H1 (cell line): ENCODE measurements around the gene GLTP. TPM values are rescaled to one million over a fixed set of nuclear protein-coding genes. Genes with fewer than 3 reads are reported as not detected.

Source experiments
- CTCF ChIA-PET: fragments of 300-600 bp; sonication (Branson Sonifier 250); formaldehyde crosslinking; loops from one replicate; lab custom pipeline; 2021; ENCODE audit not compliant: partially characterized antibody; lab: Charles Lee
- POLR2A ChIA-PET: fragments of 300-600 bp; sonication (Branson Sonifier 250); formaldehyde crosslinking; loops from one replicate; lab custom pipeline; 2021; ENCODE audit warnings: inconsistent platforms; ENCODE audit not compliant: partially characterized antibody; lab: Charles Lee
- DNase-seq, 2 experiments: peaks; one replicate each; pipeline versions ENCODE4 v3.0.0 to v3.0.0-alpha.2; 2010 to 2022; ENCODE audit warnings: low spot score in 2 of 2, low read depth in 1 of 2, mixed read lengths in 1 of 2
- FAIRE-seq: peaks from 2 replicates; lab custom pipeline; 2011; peaks lifted over from hg19 to GRCh38; lab: Jason Lieb, UNC
- H2AFZ ChIP-seq: 2 replicates; pipeline ENCODE4 v1.8.1; 2012; ENCODE audit warnings: low read length, inconsistent platforms
- H2AK5ac ChIP-seq: 2 replicates; pipeline ENCODE4 v1.6.1; 2013; ENCODE audit warnings: low read depth, low read length
- H2BK120ac ChIP-seq: replicated peaks from 2 replicates; pipeline ENCODE3; 2013; ENCODE audit warnings: low read depth, low read length, inconsistent platforms
- H2BK12ac ChIP-seq: 2 replicates; pipeline ENCODE4 v1.6.1; 2013; ENCODE audit warnings: low read depth, low read length
- H2BK15ac ChIP-seq: 2 replicates; pipeline ENCODE4 v1.6.1; 2013; ENCODE audit warnings: low read length
- H2BK20ac ChIP-seq: 2 replicates; pipeline ENCODE4 v1.6.1; 2013; ENCODE audit warnings: low read length
- H2BK5ac ChIP-seq: 2 replicates; pipeline ENCODE4 v1.6.1; 2013; ENCODE audit warnings: low read depth, low read length
- H3K14ac ChIP-seq: 2 replicates; pipeline ENCODE4 v1.6.1; 2013; ENCODE audit warnings: inconsistent platforms; ENCODE audit not compliant: insufficient read length
- H3K18ac ChIP-seq: 2 replicates; pipeline ENCODE4 v1.6.1; 2013; ENCODE audit warnings: low read length; ENCODE audit errors: extremely low read depth
- H3K23ac ChIP-seq: 2 replicates; pipeline ENCODE4 v1.6.1; 2013; ENCODE audit warnings: inconsistent platforms; ENCODE audit not compliant: insufficient read length
- H3K23me2 ChIP-seq: 2 replicates; pipeline ENCODE4 v1.6.1; 2013; ENCODE audit warnings: low read depth, low read length
- H3K27ac ChIP-seq: 2 replicates; pipeline ENCODE4 v1.6.1; 2011; ENCODE audit warnings: low read depth, low read length, inconsistent platforms
- H3K27me3 ChIP-seq, 4 experiments: replicated peaks in 1 of 4; 1 replicate in 1 of 4; 2 replicates in 3 of 4; pipeline versions ENCODE4 v1.6.1 to v1.8.1; 2011 to 2013; ENCODE audit warnings: low read length in 3 of 4, mild to moderate bottlenecking in 3 of 4, inconsistent platforms in 2 of 4, mixed read lengths in 2 of 4, moderate library complexity in 1 of 4; ENCODE audit not compliant: control insufficient read depth in 3 of 4, insufficient read depth in 3 of 4; ENCODE audit errors: extremely low read depth in 1 of 4
- H3K36me3 ChIP-seq, 4 experiments: 2 replicates each; pipeline versions ENCODE4 v1.6.1 to v1.8.1; 2011 to 2013; ENCODE audit warnings: mild to moderate bottlenecking in 4 of 4, low read length in 3 of 4, moderate library complexity in 2 of 4, control low read depth in 1 of 4, inconsistent platforms in 1 of 4; ENCODE audit not compliant: insufficient read depth in 4 of 4, control insufficient read depth in 2 of 4
- H3K4ac ChIP-seq: replicated peaks from 2 replicates; pipeline ENCODE3; 2013; ENCODE audit warnings: low read length, low read depth, mixed read lengths, inconsistent platforms; ENCODE audit not compliant: insufficient read length
- H3K4me1 ChIP-seq, 4 experiments: replicated peaks in 1 of 4; 1 replicate in 1 of 4; 2 replicates in 3 of 4; pipeline versions ENCODE4 v1.6.1 to v1.8.1; 2011 to 2013; ENCODE audit warnings: low read length in 3 of 4, inconsistent platforms in 2 of 4, mixed read lengths in 1 of 4; ENCODE audit not compliant: insufficient read depth in 4 of 4, control insufficient read depth in 3 of 4
- H3K4me2 ChIP-seq, 2 experiments: 2 replicates each; pipeline versions ENCODE4 v1.6.1 to v1.8.1; 2011 to 2013; ENCODE audit warnings: low read depth in 2 of 2, low read length in 2 of 2, control low read depth in 1 of 2, inconsistent platforms in 1 of 2, mild to moderate bottlenecking in 1 of 2; ENCODE audit not compliant: insufficient read depth in 1 of 2
- H3K4me3 ChIP-seq, 4 experiments: fragments of 200-600, 300-600 bp in 1 of 4; sonication (generic), shearing (Covaris generic), sonication (Bioruptor Twin) in 1 of 4; 2 replicates each; pipeline versions ENCODE4 v1.5.1 to v1.8.1; 2011 to 2016; ENCODE audit warnings: low read length in 4 of 4, low read depth in 3 of 4, control low read depth in 2 of 4, inconsistent platforms in 2 of 4, mild to moderate bottlenecking in 2 of 4, mixed read lengths in 1 of 4, moderate library complexity in 1 of 4; ENCODE audit not compliant: insufficient read depth in 2 of 4; ENCODE audit errors: extremely low read depth in 1 of 4
- H3K56ac ChIP-seq: replicated peaks from 2 replicates; pipeline ENCODE3; 2013; ENCODE audit warnings: low read depth, mild to moderate bottlenecking, mixed read lengths, low read length, inconsistent platforms; ENCODE audit not compliant: insufficient read length
- H3K79me1 ChIP-seq: 2 replicates; pipeline ENCODE4 v1.6.1; 2013; ENCODE audit warnings: low read depth, low read length, control low read depth
- H3K79me2 ChIP-seq, 2 experiments: 2 replicates each; pipeline versions ENCODE4 v1.6.1 to v1.8.1; 2012 to 2013; ENCODE audit warnings: low read length in 2 of 2, mild to moderate bottlenecking in 2 of 2, inconsistent platforms in 1 of 2; ENCODE audit not compliant: insufficient read depth in 2 of 2, control insufficient read depth in 1 of 2
- H3K9ac ChIP-seq, 4 experiments: replicated peaks in 1 of 4; 1 replicate in 1 of 4; 2 replicates in 3 of 4; pipeline versions ENCODE4 v1.6.1 to v1.8.1; 2011 to 2013; ENCODE audit warnings: low read depth in 3 of 4, low read length in 3 of 4, control low read depth in 2 of 4, mild to moderate bottlenecking in 2 of 4, moderate library complexity in 2 of 4, inconsistent platforms in 1 of 4; ENCODE audit errors: extremely low read depth in 1 of 4
- H3K9me3 ChIP-seq, 2 experiments: 2 replicates each; pipeline versions ENCODE4 v1.6.1 to v1.8.1; 2012 to 2013; ENCODE audit warnings: mild to moderate bottlenecking in 2 of 2, moderate library complexity in 2 of 2, control low read depth in 1 of 2, inconsistent platforms in 1 of 2, low read depth in 1 of 2, low read length in 1 of 2, mixed read lengths in 1 of 2; ENCODE audit not compliant: insufficient read depth in 2 of 2
- H4K20me1 ChIP-seq, 2 experiments: replicated peaks in 1 of 2; 2 replicates each; pipeline versions ENCODE3 to v1.8.1; 2011 to 2013; ENCODE audit warnings: inconsistent platforms in 2 of 2, low read length in 2 of 2, mild to moderate bottlenecking in 1 of 2; ENCODE audit not compliant: insufficient read depth in 2 of 2, control insufficient read depth in 1 of 2
- H4K5ac ChIP-seq: 2 replicates; pipeline ENCODE4 v1.6.1; 2013; ENCODE audit warnings: low read length, low read depth, mixed read lengths, inconsistent platforms; ENCODE audit not compliant: insufficient read length
- H4K8ac ChIP-seq: 2 replicates; pipeline ENCODE4 v1.8.0; 2013; ENCODE audit warnings: mild to moderate bottlenecking, moderate library complexity, low read length, inconsistent platforms; ENCODE audit not compliant: insufficient read depth; ENCODE audit errors: extremely low read depth
- H4K91ac ChIP-seq: replicated peaks from 2 replicates; pipeline ENCODE3; 2013; ENCODE audit warnings: low read length, mixed read lengths, inconsistent platforms; ENCODE audit not compliant: insufficient read length
- BRCA1 ChIP-seq: IDR thresholded peaks from 2 replicates; pipeline ENCODE4 v1.6.1; 2012; ENCODE audit warnings: low read depth, low read length, improper control_type of control experiment
- CHD2 ChIP-seq: IDR thresholded peaks from 2 replicates; pipeline ENCODE4 v1.6.1; 2012; ENCODE audit warnings: low read length, improper control_type of control experiment
- HDAC6 ChIP-seq: IDR thresholded peaks from one replicate; pipeline ENCODE4 v1.7.1; 2012; ENCODE audit warnings: low read depth, mild to moderate bottlenecking, inconsistent platforms, low read length, moderate library complexity
- KDM4A ChIP-seq: IDR thresholded peaks from one replicate; pipeline ENCODE4 v1.7.1; 2012; ENCODE audit warnings: low read depth, mild to moderate bottlenecking, moderate library complexity, low read length, inconsistent platforms; ENCODE audit not compliant: severe bottlenecking
- POLR2A ChIP-seq, 2 experiments: IDR thresholded peaks; 1 replicate in 1 of 2; 2 replicates in 1 of 2; pipeline ENCODE4 v1.6.1; 2011; ENCODE audit warnings: low read depth in 2 of 2, low read length in 2 of 2, mild to moderate bottlenecking in 2 of 2; ENCODE audit errors: control extremely low read depth in 1 of 2
- POU5F1 ChIP-seq: IDR thresholded peaks from 2 replicates; pipeline ENCODE4 v1.6.1; 2011; ENCODE audit warnings: low read depth, mild to moderate bottlenecking, low read length, moderate library complexity
- RAD21 ChIP-seq, 2 experiments: IDR thresholded peaks in 1 of 2; conservative IDR thresholded peaks in 1 of 2; 2 replicates each; pipeline ENCODE4 v1.6.1; 2011; ENCODE audit warnings: low read depth in 2 of 2, low read length in 2 of 2, improper control_type of control experiment in 1 of 2, inconsistent platforms in 1 of 2, mild to moderate bottlenecking in 1 of 2, moderate library complexity in 1 of 2
- RNF2 ChIP-seq: fragments of 200-900, 300-1000 bp; sonication (generic); IDR thresholded peaks from 2 replicates; pipeline ENCODE4 v1.7.1; 2016; ENCODE audit warnings: borderline replicate concordance, low read depth, mild to moderate bottlenecking, antibody characterized with exemption, low read length; ENCODE audit not compliant: poor library complexity, severe bottlenecking; ENCODE audit errors: missing control alignments
- SIN3A ChIP-seq, 2 experiments: IDR thresholded peaks in 1 of 2; conservative IDR thresholded peaks in 1 of 2; 2 replicates each; pipeline ENCODE4 v1.6.1; 2011 to 2012; ENCODE audit warnings: low read length in 2 of 2, improper control_type of control experiment in 1 of 2, low read depth in 1 of 2, mild to moderate bottlenecking in 1 of 2
- SP1 ChIP-seq: IDR thresholded peaks from 2 replicates; pipeline ENCODE4 v1.6.1; 2011; ENCODE audit warnings: low read depth, low read length
- SP2 ChIP-seq: IDR thresholded peaks from 2 replicates; pipeline ENCODE4 v1.6.1; 2012; ENCODE audit warnings: mild to moderate bottlenecking, low read length, inconsistent platforms
- ZNF274 ChIP-seq: IDR thresholded peaks from 2 replicates; pipeline ENCODE4 v1.7.0; 2012; ENCODE audit warnings: low read length, borderline replicate concordance; ENCODE audit errors: extremely low read depth
- WGBS, 2 experiments: shearing (Covaris generic) in 1 of 2; methylation state at CpG; one replicate each; pipeline versions ENCODE4 v1.1.6 to v1.1.7; 2013 to 2015; ENCODE audit warnings: low lambda C conversion rate in 2 of 2, mixed read lengths in 2 of 2, inconsistent platforms in 1 of 2, low coverage in 1 of 2, missing lambda C conversion rate in 1 of 2; ENCODE audit not compliant: insufficient replicate concordance in 2 of 2, insufficient coverage in 1 of 2, insufficient read length in 1 of 2; ENCODE audit errors: extremely low coverage in 1 of 2, missing lambda C conversion rate in 1 of 2; 5-methylcytosine and 5-hydroxymethylcytosine counted together
- polyA plus RNA-seq, 7 experiments: library from polyadenylated mRNA; depleted of rRNA in 3 of 7; stranded (reverse) in 5 of 7; unstranded in 2 of 7; fragments of >200 nt in 5 of 7; fragments of 200-250 nt in 2 of 7; gene quantifications; 1 replicate in 5 of 7; 2 replicates in 1 of 7; 4 replicates in 1 of 7; pipeline versions ENCODE4 v1.2.1 to v1.2.3, GENCODE V29; 2011 to 2013; ENCODE audit warnings: missing spikeins in 2 of 7, mixed read lengths in 2 of 7
- total RNA-seq: library from RNA; stranded (reverse); fragmentation: NEBNext Ultra II Directional; extraction: Animal tissue kit (Norgen Biotek cat#: 25700); gene quantifications from 2 replicates; pipeline ENCODE4 v1.2.1, GENCODE V29; 2021

The GLTP gene
- total and polyA plus RNA-seq, 2 of the 8 experiments (the other 6 are each of a cell fraction or from before 2014, with no cell fraction given): 9.8 to 26.1 TPM

- ChIA-PET CTCF (interaction anchor here (0.6 to 2.0 kb wide), 8 partner anchors 13 to 348 kb away, joined by 3 to 8 read pairs (median 3); no protein-coding TSS in a partner anchor), POLR2A (no interaction called here)
- no peaks in the 10 kb centered on the region for H3K9me3 ChIP-seq
- peaks cover 1% of the 10 kb centered on the region; the same call in 1 of the 2 replicates for H3K23me2 ChIP-seq
- no peak overlapping the region for H3K23ac ChIP-seq
- H2BK5ac ChIP-seq: no peak overlapping the region
- peak overlapping the region in 1 of 4 experiments; percentile 28; a peak in 1 of 7 replicates for H3K9ac ChIP-seq
- H3K36me3 ChIP-seq: no peaks in the 10 kb centered on the region
- H3K4me2 ChIP-seq: no peak overlapping the region
- H4K20me1 ChIP-seq: no peaks in the 10 kb centered on the region
- 0 out of 2 replicates have a peak overlapping the region, but pooled peaks have one; percentile 25 for H2AK5ac ChIP-seq
- TF ChIP-seq RAD21 (IDR thresholded peaks at IDR 0.05 in 1 of 2, conservative IDR thresholded peaks at IDR 0.05 in 1 of 2; ENCODE audit: low read depth in 2 of 2, low read length in 2 of 2): no peak
- TF ChIP-seq SP2: no peak
- TF ChIP-seq BRCA1: no peak
- no peak for TF ChIP-seq ZNF274
- no peak for TF ChIP-seq SP1
- TF ChIP-seq POLR2A (IDR thresholded peaks at IDR 0.05; ENCODE audit: control extremely low read depth in 1 of 2, low read depth in 2 of 2, low read length in 2 of 2): no peak
- TF ChIP-seq SIN3A (conservative IDR thresholded peaks at IDR 0.05 in 1 of 2, IDR thresholded peaks at IDR 0.05 in 1 of 2; ENCODE audit: low read depth in 1 of 2, low read length in 2 of 2): no peak
- no peak for TF ChIP-seq KDM4A
- no peak for TF ChIP-seq POU5F1
- TF ChIP-seq RNF2: no peak
- no peak for TF ChIP-seq HDAC6
- TF ChIP-seq CHD2: no peak
- no peak for FAIRE-seq
- peaks cover 0 to 7% (median 4%) of the 10 kb centered on the region in 4 experiments; a peak in 5 of 7 replicates for H3K4me1 ChIP-seq
- no peak overlapping the region for H4K8ac ChIP-seq
- 86% methylated on average over 7 of the region's 7 CpGs; no CpG with 5 or more reads in 1 of the 2 experiments for WGBS, 2 experiments
- H2BK20ac ChIP-seq: peak overlapping the region; percentile 5; the same call in 1 of the 2 replicates
- H3K18ac ChIP-seq: no peak overlapping the region
- H2BK120ac ChIP-seq: no peak overlapping the region
- 0 out of 2 replicates have a peak overlapping the region, but pooled peaks have one; percentile 11 for H2BK12ac ChIP-seq
- no peak overlapping the region for H3K14ac ChIP-seq
- no peak overlapping the region for H3K56ac ChIP-seq
- H3K79me2 ChIP-seq: no peaks in the 10 kb centered on the region
- no peak overlapping the region for H2AFZ ChIP-seq
- DNase-seq: no peak
- H3K27ac ChIP-seq: no peak overlapping the region
- no peak overlapping the region for H4K5ac ChIP-seq
- H2BK15ac ChIP-seq: 0 out of 2 replicates have a peak overlapping the region, but pooled peaks have one; percentile 25
- peak overlapping the region; percentile 12 for H3K4ac ChIP-seq
- no peaks in the 10 kb centered on the region for H3K27me3 ChIP-seq
- no peaks in the 10 kb centered on the region for H3K79me1 ChIP-seq
- H4K91ac ChIP-seq: no peak overlapping the region
- no peak overlapping the region for H3K4me3 ChIP-seq
Observed at GRCh38 chr12:109822416-109822815, 57.9 kb downstream of the GLTP start.
